Heart left ventricle (tissue), 16 donors: ENCODE results near the gene ANKRD11. TPM values are rescaled to one million over a fixed set of nuclear protein-coding genes. Genes with fewer than 3 reads are reported as not detected.

Experiments
- ATAC-seq, 4 donors: fragments of 200-7000 bp; cut with Tn5 transposase; one replicate each; pipeline ENCODE4 v1.9.1; 2020 to 2022; ENCODE audit warnings: moderate library complexity in 4 of 4, mild to moderate bottlenecking in 3 of 4, moderate number of reproducible peaks in 1 of 4
- DNase-seq, 5 donors: peaks; one replicate each; pipeline ENCODE4 v3.0.0-alpha.2; 2020
- H3K27ac ChIP-seq, 12 donors: fragments of 200-600 bp; sonication (generic) in 4 of 12; one replicate each; pipeline versions ENCODE4 v1.5.0 to v1.8.0; 2016 to 2022; ENCODE audit warnings: mild to moderate bottlenecking in 2 of 12
- H3K27me3 ChIP-seq, 9 donors: fragments of 200-600 bp; sonication (generic) in 2 of 9; one replicate each; pipeline versions ENCODE4 v1.5.1 to v1.8.0; 2016 to 2022; ENCODE audit warnings: mild to moderate bottlenecking in 3 of 9
- H3K36me3 ChIP-seq, 9 donors: fragments of 200-600 bp; sonication (generic) in 2 of 9; one replicate each; pipeline versions ENCODE4 v1.5.0 to v1.8.0; 2018 to 2022; ENCODE audit warnings: mild to moderate bottlenecking in 2 of 9
- H3K4me1 ChIP-seq, 12 donors: fragments of 200-600 bp; sonication (generic) in 4 of 12; one replicate each; pipeline versions ENCODE4 v1.5.0 to v1.8.0; 2016 to 2022; ENCODE audit warnings: mild to moderate bottlenecking in 3 of 12
- H3K4me3 ChIP-seq, 12 donors: fragments of 200-600 bp; sonication (generic) in 4 of 12; one replicate each; pipeline versions ENCODE4 v1.5.0 to v1.8.0; 2017 to 2022; ENCODE audit warnings: mild to moderate bottlenecking in 9 of 12, moderate library complexity in 4 of 12
- H3K9me3 ChIP-seq, 12 donors: fragments of 200-600 bp; sonication (generic) in 4 of 12; one replicate each; pipeline versions ENCODE4 v1.5.0 to v1.8.0; 2016 to 2022; ENCODE audit warnings: mild to moderate bottlenecking in 1 of 12
- POLR2A ChIP-seq, 2 donors: fragments of 450-650 bp; IDR thresholded peaks; one replicate each; pipeline ENCODE4 v1.6.1; 2017; ENCODE audit warnings: antibody characterized with exemption in 2 of 2, mild to moderate bottlenecking in 2 of 2, moderate library complexity in 2 of 2
- WGBS, 4 donors: extraction: QIAGEN DNeasy Blood & Tissue Kit in 2 of 4; methylation state at CpG; one replicate each; pipeline versions ENCODE4 v1.1.5 to v1.1.7; 2013 to 2018; 5-methylcytosine and 5-hydroxymethylcytosine counted together
- intact Hi-C, 10 donors: fragments of 100-400 bp; cut with DNase I; formaldehyde crosslinking; loops; one replicate each; pipeline versions ENCODE4 v1.11.1 to v1.14.2; 2022
- polyA plus RNA-seq, 2 donors: library from polyadenylated mRNA; stranded (reverse); fragments of 200-250 nt; gene quantifications; one replicate each; pipeline ENCODE4 v1.2.3, GENCODE V29; 2013
- total RNA-seq, 9 donors: library from RNA; depleted of rRNA in 2 of 9; stranded (reverse); fragments of >200 nt in 2 of 9; fragmentation: NEBNext Ultra II Directional in 3 of 9; extraction: Animal tissue kit (Norgen Biotek cat#: 25700) in 3 of 9; gene quantifications; one replicate each; pipeline versions ENCODE4 v1.1.0 to v1.2.4, GENCODE V29; 2016 to 2023
- TF ChIP-seq, protein P1 (sequence below), 12 donors: fragments of 200-600 bp; sonication (generic) in 4 of 12; IDR thresholded peaks; one replicate each; pipeline versions ENCODE4 v1.5.0 to v1.8.0; 2018 to 2022; ENCODE audit warnings: antibody characterized with exemption in 12 of 12, mild to moderate bottlenecking in 5 of 12
- donor health status: ischemic (EF 13 %, LVEDD 7.1; RV severe dilation, severe dysfunction).
- donor health status: healthy with polysubstance abuse.
- donor health status: DM: no; HTN: yes; CAD: no.
- donor health status: DM: no; HTN: no; CAD: no.
- donor health status: ischemic (EF 25% LVEDD 6.9; RV normal size, moderate dysfunction).
- donor health status: ischemic (EF 25% LVEDD 5.7; RV mildly dilated, moderate dysfunction).
- donor health status: healthy.
- donor health status: DM: yes; HTN: yes; CAD: no.
- donor health status: ischemic (EF 35%, LVEDD 5.7; RV mildly dilated, moderate dysfunction).
- donor health status: nonischemic (EF 11% LVEDD 7.7; RV severe dilation, severe dysfunction).
- donor health status: DM: yes; HTN: yes; CAD: no.
- donor health status: PGD.
- donor health status: ischemic (EF 29% LVEDD 5.4; RV normal size, mild dysfunction).
- donor health status: nonischemic (EF 23%, LVEDD 6.1; RV moderate dilation, normal function).

The ANKRD11 gene
- total and polyA plus RNA-seq, 11 donors = 53.6 to 123 (median 67.7) TPM

DNA sequence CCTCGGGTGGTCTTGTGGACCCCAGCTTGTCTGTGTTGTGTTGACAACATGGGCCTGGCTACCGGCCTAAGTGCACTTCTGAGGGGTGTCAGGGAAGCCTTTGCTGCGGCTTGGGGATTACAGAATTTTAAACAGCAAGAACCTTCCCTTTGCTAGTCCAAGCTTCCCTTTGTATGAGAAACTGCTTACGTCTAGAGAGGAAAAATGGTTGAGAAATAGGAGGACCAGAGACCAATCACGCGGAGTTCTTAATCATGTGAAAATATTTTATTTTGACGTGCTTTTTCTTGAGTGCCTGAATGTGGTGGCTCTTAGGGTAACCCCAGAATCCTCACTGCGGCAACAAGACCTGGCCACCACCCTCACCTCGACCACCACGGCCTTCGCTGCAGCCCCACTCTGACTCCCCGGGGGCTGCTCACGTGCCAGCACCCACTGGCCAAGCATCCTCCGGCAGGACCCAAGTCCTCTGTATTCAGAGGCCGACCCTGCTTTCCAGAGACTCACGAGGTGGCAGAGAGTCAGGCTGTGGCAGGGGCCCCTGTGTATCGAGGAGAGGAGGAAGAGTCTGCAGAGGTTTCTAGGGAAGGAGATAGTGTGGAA lies 191.6 kb downstream of the ANKRD11 start:
- intact Hi-C loops = no loop called here
- Histone ChIP-seq H3K4me3 (no peak overlapping the region), H3K9me3 (no peaks in the 10 kb centered on the region), H3K27me3 (no peaks in the 10 kb centered on the region), H3K27ac (peak overlapping the region in 6 of 12 donors; percentile 26 to 89 (median 56)), H3K4me1 (peaks cover 0 to 87% (median 34%) of the 10 kb centered on the region in 12 donors), H3K36me3 (peaks cover 0 to 34% (median 7%) of the 10 kb centered on the region in 9 donors)
- no peak for DNase-seq
- WGBS, 4 donors = 85 to 89% (median 85%) methylated on average over 16 to 17 of the region's 17 CpGs
- no peak for ATAC-seq
- TF ChIP-seq, protein P1, sequence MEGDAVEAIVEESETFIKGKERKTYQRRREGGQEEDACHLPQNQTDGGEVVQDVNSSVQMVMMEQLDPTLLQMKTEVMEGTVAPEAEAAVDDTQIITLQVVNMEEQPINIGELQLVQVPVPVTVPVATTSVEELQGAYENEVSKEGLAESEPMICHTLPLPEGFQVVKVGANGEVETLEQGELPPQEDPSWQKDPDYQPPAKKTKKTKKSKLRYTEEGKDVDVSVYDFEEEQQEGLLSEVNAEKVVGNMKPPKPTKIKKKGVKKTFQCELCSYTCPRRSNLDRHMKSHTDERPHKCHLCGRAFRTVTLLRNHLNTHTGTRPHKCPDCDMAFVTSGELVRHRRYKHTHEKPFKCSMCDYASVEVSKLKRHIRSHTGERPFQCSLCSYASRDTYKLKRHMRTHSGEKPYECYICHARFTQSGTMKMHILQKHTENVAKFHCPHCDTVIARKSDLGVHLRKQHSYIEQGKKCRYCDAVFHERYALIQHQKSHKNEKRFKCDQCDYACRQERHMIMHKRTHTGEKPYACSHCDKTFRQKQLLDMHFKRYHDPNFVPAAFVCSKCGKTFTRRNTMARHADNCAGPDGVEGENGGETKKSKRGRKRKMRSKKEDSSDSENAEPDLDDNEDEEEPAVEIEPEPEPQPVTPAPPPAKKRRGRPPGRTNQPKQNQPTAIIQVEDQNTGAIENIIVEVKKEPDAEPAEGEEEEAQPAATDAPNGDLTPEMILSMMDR (IDR thresholded peaks at IDR 0.05) = no peak
- no peak for TF ChIP-seq POLR2A (IDR thresholded peaks at IDR 0.05)

DNA sequence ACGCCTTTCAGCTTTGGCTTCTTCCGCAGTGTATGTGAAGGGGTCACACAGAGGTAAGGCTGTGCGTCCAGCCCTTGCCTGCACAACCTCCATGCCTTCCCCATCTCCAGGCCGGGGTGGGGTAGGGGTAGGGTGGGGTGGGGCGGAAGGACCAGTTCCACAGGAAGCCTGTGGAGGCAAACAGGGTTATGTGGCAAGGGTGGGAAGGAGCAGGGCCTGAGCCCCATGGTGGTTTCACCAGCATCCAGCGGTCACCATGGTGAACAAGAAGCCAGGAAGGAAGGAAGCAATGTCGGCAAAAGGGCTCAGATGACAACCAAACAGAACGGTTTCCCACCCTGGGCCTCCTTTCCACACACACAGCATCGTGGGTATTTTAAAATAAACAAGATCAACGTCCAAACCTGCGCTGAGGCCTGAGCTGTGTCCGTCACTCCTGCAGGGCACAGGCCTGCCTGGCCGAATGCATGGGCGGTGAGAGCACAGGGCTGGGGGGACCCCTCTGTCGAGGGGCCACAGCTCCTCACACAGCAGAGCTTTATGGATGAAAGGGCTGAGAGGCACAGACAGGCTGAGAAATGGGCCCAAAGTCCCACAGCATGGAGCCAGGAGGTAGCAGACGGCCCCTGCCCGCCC lies 192.3 kb downstream of the ANKRD11 start:
- TF ChIP-seq, protein P1 (IDR thresholded peaks at IDR 0.05) = no peak
- no peak for TF ChIP-seq POLR2A (IDR thresholded peaks at IDR 0.05)
- intact Hi-C loops = no loop called here
- DNase-seq = no peak
- Histone ChIP-seq H3K27me3 (no peaks in the 10 kb centered on the region), H3K4me1 (peaks cover 0 to 86% (median 35%) of the 10 kb centered on the region in 12 donors), H3K36me3 (peaks cover 0 to 27% (median under 1%) of the 10 kb centered on the region in 9 donors), H3K9me3 (no peaks in the 10 kb centered on the region), H3K4me3 (no peak overlapping the region), H3K27ac (peak overlapping the region in 3 of 12 donors; percentile 66 to 89 (median 86))
- WGBS, 4 donors = 82 to 84% (median 82%) methylated on average over 11 to 17 of the region's 17 CpGs
- no peak for ATAC-seq

DNA sequence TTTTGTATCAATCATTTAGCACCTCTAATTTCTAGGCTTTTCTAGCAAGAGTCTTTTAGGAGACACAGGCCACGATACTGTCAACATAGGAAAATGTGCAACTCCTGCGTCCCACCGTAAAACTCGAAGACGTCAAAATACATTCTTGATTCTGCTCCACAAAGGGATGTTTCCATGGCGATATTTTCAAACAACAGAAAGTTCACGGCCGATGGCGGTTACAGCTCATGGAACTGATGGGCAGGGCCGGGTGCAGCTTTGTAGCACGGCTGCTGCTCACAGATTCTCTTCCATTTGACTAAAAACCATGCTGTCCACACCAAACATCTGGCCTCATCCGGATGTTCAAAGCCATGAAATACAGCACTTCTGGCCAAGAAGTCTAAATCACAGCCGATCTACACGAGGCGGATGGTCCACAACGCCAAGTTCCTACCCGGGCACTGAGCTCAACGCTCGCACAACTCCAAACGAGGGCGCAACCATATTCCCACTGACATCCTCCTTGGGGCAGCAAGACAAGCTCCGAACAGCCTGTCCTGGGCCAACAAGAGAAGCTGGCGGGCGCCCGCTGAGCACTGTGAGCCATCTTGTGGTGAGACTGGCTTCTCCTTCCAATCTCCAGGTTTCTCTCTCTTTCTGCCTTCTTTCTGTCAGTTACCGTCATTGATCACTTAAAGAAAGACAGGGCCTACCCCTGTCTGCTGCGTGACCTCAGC lies 193.0 kb downstream of the ANKRD11 start:
- TF ChIP-seq, protein P1 (IDR thresholded peaks at IDR 0.05) = no peak
- TF ChIP-seq POLR2A (IDR thresholded peaks at IDR 0.05) = no peak
- Histone ChIP-seq H3K36me3 (peaks cover 0 to 26% (median 0%) of the 10 kb centered on the region in 9 donors), H3K4me3 (no peak overlapping the region), H3K27ac (peak overlapping the region in 1 of 12 donors; percentile 89), H3K4me1 (peaks cover 0 to 85% (median 35%) of the 10 kb centered on the region in 12 donors), H3K27me3 (no peaks in the 10 kb centered on the region), H3K9me3 (no peaks in the 10 kb centered on the region)
- intact Hi-C loops = no loop called here
- DNase-seq (no peak), ATAC-seq (no peak)
- 89 to 90% (median 89%) methylated on average over 27 of the region's 27 CpGs for WGBS, 4 donors

DNA sequence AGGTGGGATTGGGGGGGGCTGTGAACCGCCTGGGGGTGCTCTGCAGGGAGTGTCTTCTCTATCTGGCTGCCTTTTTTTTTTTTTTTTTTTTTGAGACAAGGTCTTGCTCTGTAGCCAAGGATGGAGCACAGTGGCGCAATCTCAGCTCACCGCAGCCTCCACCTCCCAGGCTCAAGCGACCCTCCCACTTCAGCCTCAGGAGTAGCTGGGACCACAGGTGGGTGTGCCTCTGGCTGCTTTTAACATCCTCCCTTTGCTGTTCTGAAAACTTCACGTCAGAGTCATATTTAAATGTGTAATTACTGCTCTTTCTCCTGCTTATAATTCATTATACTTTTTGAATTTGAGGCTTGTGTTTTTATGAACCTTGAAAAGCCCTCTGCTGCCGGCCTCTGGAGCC lies 194.4 kb downstream of the ANKRD11 start:
- Histone ChIP-seq H3K36me3 (peaks cover 0 to 23% (median under 1%) of the 10 kb centered on the region in 9 donors), H3K27me3 (no peaks in the 10 kb centered on the region), H3K27ac (no peak overlapping the region), H3K9me3 (no peaks in the 10 kb centered on the region), H3K4me1 (peaks cover 0 to 71% (median 21%) of the 10 kb centered on the region in 12 donors), H3K4me3 (no peak overlapping the region)
- WGBS, 4 donors = 81 to 91% (median 88%) methylated on average over 6 of the region's 6 CpGs
- TF ChIP-seq, protein P1 (IDR thresholded peaks at IDR 0.05) = no peak
- no peak for TF ChIP-seq POLR2A (IDR thresholded peaks at IDR 0.05)
- no peak for ATAC-seq
- intact Hi-C loops = no loop called here
- DNase-seq = peak in 1 of 5 donors; percentile 14
